Aorta (tissue), 4 donors: ENCODE data around the gene MPST. TPM values are rescaled to one million over a fixed set of nuclear protein-coding genes. Genes with fewer than 3 reads are reported as not detected.

ENCODE experiments used
- polyA plus RNA-seq, 2 donors: library from polyadenylated mRNA; stranded (reverse); fragments of 200-250 nt; gene quantifications; one replicate each; pipeline ENCODE4 v1.2.3, GENCODE V29; 2013
- total RNA-seq, 2 donors: library from RNA; stranded (reverse); fragmentation: NEBNext Ultra II Directional; extraction: Animal tissue kit (Norgen Biotek cat#: 25700); gene quantifications; one replicate each; pipeline ENCODE4 v1.2.1, GENCODE V29; 2021
- donor health status: healthy with polysubstance abuse.
- donor health status: Bipolar disorder and iron deficiency.
- donor health status: DM: no; HTN: no; CAD: no.
- donor health status: DM: yes; HTN: yes; CAD: no.

The MPST gene
- total and polyA plus RNA-seq, 4 donors = 30.8 to 102 (median 46.8) TPM

Other genes with a start within 250 kb of the MPST start
- 10 to 100 TPM; 16.1 to 27.4 TPM for gene IFT27, start 243.6 kb upstream of the MPST start, total RNA-seq
- gene IFT27, start 243.6 kb upstream of the MPST start, polyA plus RNA-seq = 10 to 100 TPM in 1 of 2 donors, 1 to 10 TPM in 1; 9.5 to 23.3 TPM
- not detected for gene PVALB, start 202.7 kb upstream of the MPST start, total RNA-seq
- gene PVALB, start 202.7 kb upstream of the MPST start, polyA plus RNA-seq = not detected
- gene NCF4, start 158.7 kb upstream of the MPST start, total RNA-seq = 10 to 100 TPM; 22.9 to 42.4 TPM
- 10 to 100 TPM in 1 of 2 donors, 1 to 10 TPM in 1; 6.5 to 31.4 TPM for gene NCF4, start 158.7 kb upstream of the MPST start, polyA plus RNA-seq
- 10 to 100 TPM in 1 of 2 donors, 1 to 10 TPM in 1; 7.0 to 17.6 TPM for gene CSF2RB, start 106.1 kb upstream of the MPST start, total RNA-seq
- 1 to 10 TPM; 1.3 to 2.9 TPM for gene CSF2RB, start 106.1 kb upstream of the MPST start, polyA plus RNA-seq
- gene TST, start 295 bp upstream of the MPST start, total RNA-seq = 1 to 10 TPM; 9.7 to 10.0 TPM
- gene TST, start 295 bp upstream of the MPST start, polyA plus RNA-seq = 10 to 100 TPM; 26.8 to 61.7 TPM
- 10 to 100 TPM; 21.0 to 27.5 TPM for gene KCTD17, start 32.0 kb downstream of the MPST start, total RNA-seq
- gene KCTD17, start 32.0 kb downstream of the MPST start, polyA plus RNA-seq = 10 to 100 TPM; 15.2 to 20.5 TPM
- not detected for gene TMPRSS6, start 90.0 kb downstream of the MPST start, total RNA-seq
- not detected for gene TMPRSS6, start 90.0 kb downstream of the MPST start, polyA plus RNA-seq
- gene IL2RB, start 130.2 kb downstream of the MPST start, total RNA-seq = 1 to 10 TPM; 2.0 to 4.5 TPM
- gene IL2RB, start 130.2 kb downstream of the MPST start, polyA plus RNA-seq = 1 to 10 TPM in 1 of 2 donors, under 1 TPM in 1; 0.23 to 1.3 TPM
- gene C1QTNF6, start 168.5 kb downstream of the MPST start, total RNA-seq = 1 to 10 TPM; 2.4 to 7.0 TPM
- gene C1QTNF6, start 168.5 kb downstream of the MPST start, polyA plus RNA-seq = 10 to 100 TPM in 1 of 2 donors, 1 to 10 TPM in 1; 3.1 to 11.9 TPM
- not detected for gene SSTR3, start 192.7 kb downstream of the MPST start, total RNA-seq
- not detected for gene SSTR3, start 192.7 kb downstream of the MPST start, polyA plus RNA-seq
- 10 to 100 TPM; 16.8 to 19.8 TPM for gene RAC2, start 224.5 kb downstream of the MPST start, total RNA-seq
- gene RAC2, start 224.5 kb downstream of the MPST start, polyA plus RNA-seq = 10 to 100 TPM in 1 of 2 donors, 1 to 10 TPM in 1; 3.6 to 14.5 TPM